ENCODE data around the gene PRSS56.
"Not testable (repeated sequence)": the region's sequence is repeated elsewhere in the genome, so short reads cannot be mapped to it uniquely, and the experiment has no call there.

PRSS56 gene

GRCh38 chr2:232527905-232528470, 7.8 kb downstream of the PRSS56 start:
- no peak for DNase-seq

GRCh38 chr2:232528746-232529460, 8.7 kb downstream of the PRSS56 start:
- no peak for DNase-seq

- no peak for DNase-seq
Observed at GRCh38 chr2:232529806-232530547, 9.8 kb downstream of the PRSS56 start.

- no peak for DNase-seq
Observed at GRCh38 chr2:232530626-232531260, 10.6 kb downstream of the PRSS56 start.

- DNase-seq, result no peak
Observed at GRCh38 chr2:232532419-232532818, 12.2 kb downstream of the PRSS56 start.

GRCh38 chr2:232532821-232533220, 12.6 kb downstream of the PRSS56 start:
- not testable (repeated sequence) for DNase-seq

- DNase-seq, result no peak
Observed at GRCh38 chr2:232533944-232534710, 13.9 kb downstream of the PRSS56 start.

- no peak for DNase-seq
Observed at GRCh38 chr2:232534940-232535651, 14.9 kb downstream of the PRSS56 start.

- no peak for DNase-seq
Observed at GRCh38 chr2:232535761-232536530, 15.8 kb downstream of the PRSS56 start.

GRCh38 chr2:232537079-232537478, 16.9 kb downstream of the PRSS56 start:
- no peak for DNase-seq

- no peak for DNase-seq
Observed at GRCh38 chr2:232537499-232537898, 17.3 kb downstream of the PRSS56 start.

- DNase-seq, result no peak
Observed at GRCh38 chr2:232538671-232539070, 18.5 kb downstream of the PRSS56 start.

- DNase-seq, result no peak
Observed at GRCh38 chr2:232539298-232540231, 19.4 kb downstream of the PRSS56 start, which contains the start of gene CHRNG. CHRNG (plus strand) TSS chr2:232539692; CDS start chr2:232539748, 56 bp downstream.

GRCh38 chr2:232540441-232541041, 20.4 kb downstream of the PRSS56 start:
- no peak for DNase-seq

- DNase-seq, result no peak
Observed at GRCh38 chr2:232541195-232541960, 21.2 kb downstream of the PRSS56 start.

- no peak for DNase-seq
Observed at GRCh38 chr2:232541961-232542714, 21.9 kb downstream of the PRSS56 start.

- no peak for DNase-seq
Observed at GRCh38 chr2:232542715-232543467, 22.7 kb downstream of the PRSS56 start.
